Endothelial cell of umbilical vein (primary cell): ENCODE results near the gene MYRFL. TPM values are rescaled to one million over a fixed set of nuclear protein-coding genes. Genes with fewer than 3 reads are reported as not detected.
A peak's percentile ranks its signal among the peaks of the same experiment; 100 is the strongest.

Source experiments
- BruUV-seq: library from RNA; stranded (reverse); fragments of 400-500 nt; replicated peaks from 2 replicates; lab custom pipeline; 2021; lab: Mats Ljungman, UMichigan
- CTCF ChIA-PET: fragments of 300-600, 350-600 bp; sonication (Branson Sonifier 250); formaldehyde crosslinking; loops from one replicate; lab custom pipeline; 2021; ENCODE audit warnings: antibody characterized with exemption, inconsistent platforms; lab: Charles Lee
- POLR2A ChIA-PET: fragments of 300-600, 350-600 bp; sonication (Branson Sonifier 250); formaldehyde crosslinking; loops from one replicate; lab custom pipeline; 2021; ENCODE audit warnings: antibody characterized with exemption, inconsistent platforms; lab: Charles Lee
- DNase-seq: peaks from one replicate; pipeline ENCODE4 v3.0.0-alpha.2; 2011; ENCODE audit warnings: low read depth, low spot score
- FAIRE-seq: peaks from 2 replicates; lab custom pipeline; 2011; peaks lifted over from hg19 to GRCh38; lab: Jason Lieb, UNC
- H2AFZ ChIP-seq: 2 replicates; pipeline ENCODE4 v1.6.0; 2012; ENCODE audit warnings: low read depth, low read length, control low read depth, inconsistent platforms
- H3K27ac ChIP-seq: 2 replicates; pipeline ENCODE4 v1.5.1; 2011; ENCODE audit warnings: low read depth, mild to moderate bottlenecking, control low read depth, low read length, moderate library complexity; ENCODE audit not compliant: insufficient read depth
- H3K27me3 ChIP-seq, 2 experiments: 2 replicates each; pipeline versions ENCODE4 v1.6.0 to v1.6.1; 2011; ENCODE audit warnings: low read length in 2 of 2, mixed read lengths in 1 of 2; ENCODE audit not compliant: control insufficient read depth in 2 of 2, insufficient read depth in 2 of 2
- H3K36me3 ChIP-seq, 2 experiments: 2 replicates in 1 of 2; 3 replicates in 1 of 2; pipeline ENCODE4 v1.5.1; 2011; ENCODE audit warnings: low read length in 2 of 2, mild to moderate bottlenecking in 1 of 2, moderate library complexity in 1 of 2; ENCODE audit not compliant: control insufficient read depth in 2 of 2, insufficient read depth in 2 of 2; ENCODE audit errors: extremely low read depth in 1 of 2
- H3K4me1 ChIP-seq: 3 replicates; pipeline ENCODE4 v1.5.1; 2011; ENCODE audit warnings: mild to moderate bottlenecking, low read length; ENCODE audit not compliant: control insufficient read depth, insufficient read depth; ENCODE audit errors: extremely low read depth
- H3K4me2 ChIP-seq: 2 replicates; pipeline ENCODE4 v1.6.1; 2011; ENCODE audit warnings: low read length, control low read depth, mixed read lengths; ENCODE audit not compliant: insufficient read depth
- H3K4me3 ChIP-seq, 3 experiments: fragments of 200-600 bp in 1 of 3; sonication (generic), shearing (Covaris generic) in 1 of 3; replicated peaks in 1 of 3; 2 replicates each; pipeline ENCODE4 v1.5.1; 2011 to 2016; ENCODE audit warnings: control low read depth in 3 of 3, low read length in 3 of 3, mild to moderate bottlenecking in 2 of 3, inconsistent platforms in 1 of 3, low read depth in 1 of 3, moderate library complexity in 1 of 3; ENCODE audit not compliant: insufficient read depth in 1 of 3
- H3K79me2 ChIP-seq: 2 replicates; pipeline ENCODE4 v1.6.0; 2012; ENCODE audit warnings: low read length, inconsistent platforms; ENCODE audit not compliant: control insufficient read depth, insufficient read depth
- H3K9ac ChIP-seq: replicated peaks from 2 replicates; pipeline ENCODE3; 2011; ENCODE audit warnings: low read length, control low read depth; ENCODE audit not compliant: insufficient read depth; ENCODE audit errors: extremely low read depth
- H3K9me1 ChIP-seq: replicated peaks from 3 replicates; pipeline ENCODE4 v1.6.0; 2011; ENCODE audit warnings: mild to moderate bottlenecking, low read length; ENCODE audit not compliant: control insufficient read depth, insufficient read depth; ENCODE audit errors: extremely low read depth
- H3K9me3 ChIP-seq: replicated peaks from 2 replicates; pipeline ENCODE4 v1.5.1; 2012; ENCODE audit warnings: low read length, inconsistent platforms; ENCODE audit not compliant: control insufficient read depth, insufficient read depth
- H4K20me1 ChIP-seq: replicated peaks from 2 replicates; pipeline ENCODE3; 2011; ENCODE audit warnings: mild to moderate bottlenecking, low read length; ENCODE audit not compliant: control insufficient read depth, insufficient read depth; ENCODE audit errors: extremely low read depth
- CTCF ChIP-seq, 2 donors: IDR thresholded peaks; 1 replicate in 1 of 2; 2 replicates in 1 of 2; pipeline ENCODE4 v1.5.1; 2011; ENCODE audit warnings: low read length in 2 of 2, mild to moderate bottlenecking in 2 of 2, moderate library complexity in 2 of 2, control low read depth in 1 of 2, inconsistent platforms in 1 of 2, low read depth in 1 of 2; ENCODE audit not compliant: insufficient read depth in 1 of 2; ENCODE audit errors: extremely low read depth in 1 of 2
- EZH2 ChIP-seq: IDR thresholded peaks from 2 replicates; pipeline ENCODE4 v1.6.1; 2012; ENCODE audit warnings: borderline replicate concordance, low read depth, mild to moderate bottlenecking, moderate library complexity, low read length, inconsistent platforms; ENCODE audit not compliant: severe bottlenecking
- FOS ChIP-seq: IDR thresholded peaks from 2 replicates; pipeline ENCODE4 v1.6.1; 2011; ENCODE audit warnings: mild to moderate bottlenecking, low read length, moderate library complexity, borderline replicate concordance; ENCODE audit not compliant: insufficient read depth
- GATA2 ChIP-seq: IDR thresholded peaks from 2 replicates; pipeline ENCODE4 v1.7.0; 2011; ENCODE audit warnings: low read depth, mild to moderate bottlenecking, moderate library complexity, mixed read lengths, low read length; ENCODE audit not compliant: insufficient read length, insufficient read depth
- JUN ChIP-seq: IDR thresholded peaks from 2 replicates; pipeline ENCODE4 v1.6.1; 2011; ENCODE audit warnings: borderline replicate concordance, low read depth; ENCODE audit not compliant: insufficient read length, insufficient read depth
- MAX ChIP-seq: IDR thresholded peaks from 2 replicates; pipeline ENCODE4 v1.6.1; 2011; ENCODE audit not compliant: insufficient read depth, insufficient read length
- MYC ChIP-seq: IDR thresholded peaks from one replicate; pipeline ENCODE4 v1.6.1; 2011; ENCODE audit warnings: mild to moderate bottlenecking, low read depth, low read length
- POLR2A ChIP-seq: IDR thresholded peaks from 2 replicates; pipeline ENCODE4 v1.6.1; 2012; ENCODE audit warnings: low read depth, mild to moderate bottlenecking, control low read depth, low read length
- POLR2AphosphoS5 ChIP-seq: IDR thresholded peaks from 2 replicates; pipeline ENCODE4 v1.6.1; 2012; ENCODE audit warnings: low read depth, mild to moderate bottlenecking, control low read depth, low read length, moderate library complexity; ENCODE audit not compliant: insufficient read depth
- dilution Hi-C: fragments of 300-500 bp; cut with MboI; formaldehyde crosslinking; loops from one replicate; pipeline ENCODE4 v1.15.0; 2019; ENCODE audit warnings: low sequenced_read_pairs; ENCODE audit not compliant: extremely low pct_ligation_motif_present
- intact Hi-C: fragments of 100-400 bp; cut with micrococcal nuclease; formaldehyde crosslinking; loops from one replicate; pipeline ENCODE4 v1.10.0; 2022
- polyA plus RNA-seq, 4 experiments: library from polyadenylated mRNA; depleted of rRNA in 3 of 4; stranded (reverse) in 3 of 4; unstranded in 1 of 4; fragments of >200 nt; gene quantifications; 2 replicates each; pipeline versions ENCODE4 v1.2.1 to v1.2.3, GENCODE V29; 2011 to 2012; ENCODE audit warnings: missing spikeins in 1 of 4
- total RNA-seq: library from RNA; stranded (reverse); gene quantifications from 2 replicates; pipeline ENCODE4 v1.2.3, GENCODE V29; 2021

Gene MYRFL
- total and polyA plus RNA-seq, 2 donors (not counting 3 experiments of a cell fraction or from before 2014, with no cell fraction given), result not detected

GRCh38 chr12:69880571-69880970 is 55.5 kb downstream of the MYRFL start:
- H3K36me3 ChIP-seq, result no peaks in the 10 kb centered on the region
- H4K20me1 ChIP-seq, result no peaks in the 10 kb centered on the region
- POLR2A ChIA-PET, result no interaction called here
- FAIRE-seq (no peak), DNase-seq (peak; percentile 26)
- H2AFZ ChIP-seq, result no peak overlapping the region
- H3K9me1 ChIP-seq, result no peaks in the 10 kb centered on the region
- no peaks in the 10 kb centered on the region for H3K9me3 ChIP-seq
- H3K4me2 ChIP-seq, result no peak overlapping the region
- H3K27ac ChIP-seq, result no peak overlapping the region
- BruUV-seq, result no TSS peak
- no peaks in the 10 kb centered on the region for H3K4me1 ChIP-seq
- CTCF ChIA-PET, result interaction anchor here (0.8 to 4.6 kb wide), 9 partner anchors 9 to 848 kb away, joined by 3 to 62 read pairs (median 17); no protein-coding TSS in a partner anchor
- H3K4me3 ChIP-seq, result no peak overlapping the region
- H3K27me3 ChIP-seq, result no peaks in the 10 kb centered on the region
- intact Hi-C loops, result no loop called here
- no peak overlapping the region for H3K9ac ChIP-seq
- H3K79me2 ChIP-seq, result no peaks in the 10 kb centered on the region
- dilution Hi-C loops, result no loop called here
- no peak for TF ChIP-seq EZH2
- no peak for TF ChIP-seq POLR2A
- TF ChIP-seq GATA2, result no peak
- TF ChIP-seq MAX, result no peak

- TF ChIP-seq POLR2AphosphoS5, result no peak
- TF ChIP-seq EZH2, result no peak
- no peak for TF ChIP-seq GATA2
- no peak for TF ChIP-seq MYC
- no peak for TF ChIP-seq MAX
- no peak for TF ChIP-seq CTCF (IDR thresholded peaks at IDR 0.05; ENCODE audit: extremely low read depth in 1 of 2, insufficient read depth in 1 of 2, low read depth in 1 of 2, low read length in 2 of 2)
- TF ChIP-seq POLR2A, result no peak
- no peak for TF ChIP-seq FOS
- TF ChIP-seq JUN, result no peak
- H3K9me1 ChIP-seq, result no peaks in the 10 kb centered on the region
- ChIA-PET CTCF (interaction anchor here (0.9 to 1.8 kb wide), 6 partner anchors 18 to 851 kb away, joined by 4 to 9 read pairs (median 4); no protein-coding TSS in a partner anchor), POLR2A (no interaction called here)
- H3K4me1 ChIP-seq, result no peaks in the 10 kb centered on the region
- peaks cover 0 to 5% of the 10 kb centered on the region in 2 experiments for H3K27me3 ChIP-seq
- H3K4me2 ChIP-seq, result no peak overlapping the region
- H2AFZ ChIP-seq, result no peak overlapping the region
- no TSS peak for BruUV-seq
- H3K9me3 ChIP-seq, result no peaks in the 10 kb centered on the region
- no peak overlapping the region for H3K4me3 ChIP-seq
- no peak overlapping the region for H3K27ac ChIP-seq
- no peaks in the 10 kb centered on the region for H3K79me2 ChIP-seq
- FAIRE-seq, result no peak
- no peaks in the 10 kb centered on the region for H3K36me3 ChIP-seq
- dilution Hi-C loops, result no loop called here
- H3K9ac ChIP-seq, result no peak overlapping the region
- intact Hi-C loops, result no loop called here
- DNase-seq, result no peak
- no peaks in the 10 kb centered on the region for H4K20me1 ChIP-seq
Observed at GRCh38 chr12:69881771-69882170, 56.7 kb downstream of the MYRFL start.
